H9 (cell line): ENCODE data around the gene FAM149A. TPM values are rescaled to one million over a fixed set of nuclear protein-coding genes. Genes with fewer than 3 reads are reported as not detected.

Experiments
- DNase-seq: peaks from one replicate; pipeline ENCODE4 v3.0.0-alpha.2; 2017
- H2AFZ ChIP-seq: one replicate; pipeline ENCODE4 v1.6.1; 2013; ENCODE audit warnings: mild to moderate bottlenecking, low read length, control low read depth, moderate library complexity
- H2AK5ac ChIP-seq: 2 replicates; pipeline ENCODE4 v1.6.1; 2013; ENCODE audit warnings: low read length, control low read depth, mixed read lengths; ENCODE audit not compliant: insufficient read length
- H2BK120ac ChIP-seq: one replicate; pipeline ENCODE4 v1.6.1; 2013; ENCODE audit warnings: low read depth, mild to moderate bottlenecking, low read length, control low read depth, inconsistent platforms; ENCODE audit not compliant: poor library complexity, severe bottlenecking
- H2BK12ac ChIP-seq: 2 replicates; pipeline ENCODE4 v1.6.1; 2013; ENCODE audit warnings: low read length, control low read depth, mixed read lengths, low read depth; ENCODE audit not compliant: insufficient read length
- H2BK15ac ChIP-seq: 2 replicates; pipeline ENCODE4 v1.6.1; 2013; ENCODE audit warnings: low read depth, low read length, control low read depth
- H2BK20ac ChIP-seq: one replicate; pipeline ENCODE4 v1.6.1; 2013; ENCODE audit warnings: low read depth, mild to moderate bottlenecking, low read length, control low read depth, inconsistent platforms; ENCODE audit not compliant: poor library complexity, severe bottlenecking
- H2BK5ac ChIP-seq: 2 replicates; pipeline ENCODE4 v1.6.1; 2013; ENCODE audit warnings: low read length, control low read depth, mixed read lengths; ENCODE audit not compliant: insufficient read length
- H3K14ac ChIP-seq: 2 replicates; pipeline ENCODE4 v1.6.1; 2013; ENCODE audit warnings: low read length, control low read depth; ENCODE audit not compliant: insufficient read depth
- H3K18ac ChIP-seq: 2 replicates; pipeline ENCODE4 v1.6.1; 2013; ENCODE audit warnings: low read depth, mild to moderate bottlenecking, mixed read lengths, low read length, control low read depth; ENCODE audit not compliant: insufficient read length
- H3K23ac ChIP-seq: 2 replicates; pipeline ENCODE4 v1.6.1; 2013; ENCODE audit warnings: low read length, control low read depth, mixed read lengths, low read depth; ENCODE audit not compliant: insufficient read length
- H3K23me2 ChIP-seq: 2 replicates; pipeline ENCODE4 v1.6.1; 2013; ENCODE audit warnings: low read depth, mild to moderate bottlenecking, mixed read lengths, low read length, control low read depth; ENCODE audit not compliant: insufficient read length, poor library complexity, severe bottlenecking
- H3K27ac ChIP-seq: 2 replicates; pipeline ENCODE4 v1.5.1; 2013; ENCODE audit warnings: low read length, control low read depth, mixed read lengths, low read depth; ENCODE audit not compliant: insufficient read length
- H3K27me3 ChIP-seq: 2 replicates; pipeline ENCODE4 v1.6.1; 2013; ENCODE audit warnings: low read length, control low read depth, inconsistent platforms; ENCODE audit not compliant: insufficient read depth
- H3K4ac ChIP-seq: 2 replicates; pipeline ENCODE4 v1.6.1; 2013; ENCODE audit warnings: low read depth, mild to moderate bottlenecking, control low read depth, inconsistent platforms, low read length, moderate library complexity
- H3K4me1 ChIP-seq: 2 replicates; pipeline ENCODE4 v1.6.1; 2013; ENCODE audit warnings: low read length, control low read depth, inconsistent platforms; ENCODE audit not compliant: insufficient read depth
- H3K4me2 ChIP-seq: 2 replicates; pipeline ENCODE4 v1.6.1; 2013; ENCODE audit warnings: low read length, control low read depth, mixed read lengths; ENCODE audit not compliant: insufficient read length, insufficient read depth
- H3K56ac ChIP-seq: 2 replicates; pipeline ENCODE4 v1.6.1; 2013; ENCODE audit warnings: low read depth, mild to moderate bottlenecking, mixed read lengths, low read length, control low read depth; ENCODE audit not compliant: insufficient read length
- H3K79me1 ChIP-seq: 2 replicates; pipeline ENCODE4 v1.6.1; 2013; ENCODE audit warnings: low read depth, mild to moderate bottlenecking, moderate library complexity, low read length, control low read depth, inconsistent platforms; ENCODE audit not compliant: insufficient read depth, poor library complexity, severe bottlenecking
- H3K79me2 ChIP-seq: 2 replicates; pipeline ENCODE4 v1.6.1; 2013; ENCODE audit warnings: low read length, control low read depth, inconsistent platforms; ENCODE audit not compliant: insufficient read depth
- H3K9ac ChIP-seq: 2 replicates; pipeline ENCODE4 v1.6.1; 2013; ENCODE audit warnings: low read length, control low read depth, mixed read lengths; ENCODE audit not compliant: insufficient read length; ENCODE audit errors: extremely low read depth
- H3K9me3 ChIP-seq: one replicate; pipeline ENCODE4 v1.6.1; 2013; ENCODE audit warnings: low read depth, low read length, inconsistent platforms; ENCODE audit not compliant: control insufficient read depth
- H3T11ph ChIP-seq: one replicate; pipeline ENCODE4 v1.6.1; 2013; ENCODE audit warnings: mild to moderate bottlenecking, low read length, control low read depth, inconsistent platforms
- H4K20me1 ChIP-seq: one replicate; pipeline ENCODE4 v1.6.1; 2013; ENCODE audit not compliant: control insufficient read depth, insufficient read length, insufficient read depth
- H4K5ac ChIP-seq: 2 replicates; pipeline ENCODE4 v1.6.1; 2013; ENCODE audit warnings: low read depth, mild to moderate bottlenecking, mixed read lengths, low read length, control low read depth; ENCODE audit not compliant: insufficient read length
- H4K8ac ChIP-seq: replicated peaks from 2 replicates; pipeline ENCODE4 v1.6.1; 2013; ENCODE audit warnings: low read length, control low read depth, mixed read lengths, low read depth; ENCODE audit not compliant: insufficient read length
- H4K91ac ChIP-seq: 2 replicates; pipeline ENCODE4 v1.6.1; 2013; ENCODE audit warnings: low read depth, mild to moderate bottlenecking, moderate library complexity, mixed read lengths, low read length, control low read depth; ENCODE audit not compliant: insufficient read length
- H3K27ac Mint-ChIP-seq, 3 experiments: 2 replicates in 2 of 3; 3 replicates in 1 of 3; pipeline ENCODE4 v1.8.0; 2020 to 2021; ENCODE audit warnings: mixed read lengths in 3 of 3, mild to moderate bottlenecking in 1 of 3, moderate library complexity in 1 of 3
- H3K27me3 Mint-ChIP-seq: 2 replicates; pipeline ENCODE4 v1.8.0; 2021; ENCODE audit warnings: low read depth, mild to moderate bottlenecking, moderate library complexity, mixed read lengths
- H3K36me3 Mint-ChIP-seq, 3 experiments: 2 replicates in 2 of 3; 3 replicates in 1 of 3; pipeline ENCODE4 v1.8.0; 2020 to 2021; ENCODE audit warnings: low read depth in 3 of 3, mixed read lengths in 3 of 3; ENCODE audit not compliant: insufficient read depth in 1 of 3
- H3K4me1 Mint-ChIP-seq, 2 experiments: 2 replicates each; pipeline ENCODE4 v1.8.0; 2020; ENCODE audit warnings: mixed read lengths in 2 of 2
- H3K4me3 Mint-ChIP-seq, 2 experiments: 2 replicates in 1 of 2; 3 replicates in 1 of 2; pipeline ENCODE4 v1.8.0; 2020 to 2021; ENCODE audit warnings: mild to moderate bottlenecking in 2 of 2, mixed read lengths in 2 of 2, moderate library complexity in 1 of 2
- H3K9me3 Mint-ChIP-seq, 2 experiments: 2 replicates in 1 of 2; 3 replicates in 1 of 2; pipeline ENCODE4 v1.8.0; 2020; ENCODE audit warnings: mild to moderate bottlenecking in 2 of 2, mixed read lengths in 2 of 2, moderate library complexity in 1 of 2
- CTCF ChIP-seq: fragments of 200-600 bp; sonication (generic); conservative IDR thresholded peaks from 3 replicates; pipeline ENCODE4 v1.8.0; 2021; ENCODE audit warnings: antibody characterized with exemption, mild to moderate bottlenecking
- WGBS: extraction: QIAGEN DNeasy Blood & Tissue Kit; methylation state at CpG from one replicate; pipeline ENCODE4 v1.1.7; 2013; ENCODE audit warnings: missing lambda C conversion rate, low lambda C conversion rate, mixed read lengths; ENCODE audit not compliant: insufficient read length; ENCODE audit errors: extremely low coverage; 5-methylcytosine and 5-hydroxymethylcytosine counted together
- total RNA-seq: library from RNA; stranded (reverse); gene quantifications from 2 replicates; pipeline ENCODE4 v1.2.1, GENCODE V29; 2021

Gene FAM149A
- total RNA-seq, 1 experiment from 2014 or later: 5.9 TPM

GRCh38 chr4:186167605-186168004 lies 63.1 kb downstream of the FAM149A start:
- H3K23ac ChIP-seq: no peak overlapping the region
- WGBS: no CpG with 5 or more reads among the region's 5 CpGs

More at GRCh38 chr4:186167605-186168004, 63.1 kb downstream of the FAM149A start:
- no peak overlapping the region for H2BK15ac ChIP-seq
- H3K4me1 Mint-ChIP-seq: peaks cover 23 to 25% of the 10 kb centered on the region in 2 experiments
- no peaks in the 10 kb centered on the region for H3K4me1 ChIP-seq
- H3K9me3 Mint-ChIP-seq: 0 out of 5 replicates have a peak, but pooled peaks cover 0 to 8% of the 10 kb centered on the region in 2 experiments
- no peak overlapping the region for H4K91ac ChIP-seq
- no peaks in the 10 kb centered on the region for H3K79me2 ChIP-seq
- H2AFZ ChIP-seq: no peak overlapping the region
- H3K56ac ChIP-seq: no peak overlapping the region
- no peak overlapping the region for H3K9ac ChIP-seq
- no peaks in the 10 kb centered on the region for H3K27me3 Mint-ChIP-seq
- no peak for TF ChIP-seq CTCF
- H3K4ac ChIP-seq: no peak overlapping the region
- H4K20me1 ChIP-seq: no peaks in the 10 kb centered on the region
- no peak overlapping the region for H3K4me3 Mint-ChIP-seq
- no peak overlapping the region for H2BK20ac ChIP-seq
- no peak overlapping the region for H2BK12ac ChIP-seq
- H4K8ac ChIP-seq: no peak overlapping the region
- H3K4me2 ChIP-seq: no peak overlapping the region
- H2BK5ac ChIP-seq: no peak overlapping the region
- no peak overlapping the region for H3K27ac ChIP-seq
- H2BK120ac ChIP-seq: no peak overlapping the region
- peaks cover 0 to 18% (median 0%) of the 10 kb centered on the region in 3 experiments; a peak in 3 of 7 replicates for H3K36me3 Mint-ChIP-seq
- no peak overlapping the region for H2AK5ac ChIP-seq
- no peak overlapping the region for H3K27ac Mint-ChIP-seq
- H4K5ac ChIP-seq: no peak overlapping the region
- H3K9me3 ChIP-seq: no peaks in the 10 kb centered on the region
- no peak for DNase-seq
- no peak overlapping the region for H3K14ac ChIP-seq
- H3K23me2 ChIP-seq: no peaks in the 10 kb centered on the region
- no peak overlapping the region for H3K18ac ChIP-seq
- no peaks in the 10 kb centered on the region for H3K79me1 ChIP-seq
- no peaks in the 10 kb centered on the region for H3K27me3 ChIP-seq
- no peak overlapping the region for H3T11ph ChIP-seq
